GM18909 (cell line): ENCODE data around the gene DNAH11.

Source experiments
- ATAC-seq: cut with Tn5 transposase; IDR thresholded peaks from one replicate; pipeline ENCODE4 v1.9.1; 2021; ENCODE audit warnings: mild to moderate bottlenecking; ENCODE audit not compliant: unreplicated experiment, poor library complexity

Gene DNAH11

DNA sequence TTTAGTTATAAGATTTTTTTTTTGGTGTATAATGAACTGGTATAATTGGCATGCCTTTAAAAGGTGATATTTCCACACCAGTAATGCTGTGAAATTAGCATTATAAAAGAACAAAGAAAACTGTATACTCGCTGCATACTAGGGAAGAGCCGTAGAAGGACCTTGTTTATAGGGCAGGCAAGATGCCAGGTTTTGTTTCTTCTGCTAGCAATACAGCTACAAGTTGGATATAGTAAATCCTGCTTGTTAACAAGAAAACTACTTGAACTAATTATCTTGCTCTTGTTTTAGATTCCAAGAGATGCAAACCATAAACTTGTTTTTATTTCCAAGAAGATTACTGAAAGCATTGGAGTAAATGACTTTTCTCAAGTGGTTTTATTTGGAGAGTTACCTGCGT is 1.9 kb downstream of the DNAH11 start:
- no peak for ATAC-seq

DNA sequence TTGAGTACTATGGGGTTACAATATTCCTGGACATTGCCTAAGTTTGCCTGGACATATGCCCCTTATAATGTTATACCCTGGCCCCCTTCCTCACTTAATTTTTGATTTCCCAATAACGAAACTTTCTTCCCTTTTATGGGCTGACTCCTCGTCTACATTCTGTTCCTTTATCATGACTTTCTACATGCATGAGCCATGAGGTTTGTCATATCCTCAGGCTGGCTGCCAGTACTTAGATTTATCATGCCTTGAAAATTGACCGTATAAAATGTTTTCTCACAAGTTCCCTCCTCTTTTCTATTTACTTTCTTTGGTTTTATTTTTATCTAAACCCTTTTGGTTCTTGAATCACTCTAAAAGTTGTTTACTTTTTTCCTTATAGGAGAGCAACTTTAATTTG is 4.7 kb downstream of the DNAH11 start:
- ATAC-seq = no peak

DNA sequence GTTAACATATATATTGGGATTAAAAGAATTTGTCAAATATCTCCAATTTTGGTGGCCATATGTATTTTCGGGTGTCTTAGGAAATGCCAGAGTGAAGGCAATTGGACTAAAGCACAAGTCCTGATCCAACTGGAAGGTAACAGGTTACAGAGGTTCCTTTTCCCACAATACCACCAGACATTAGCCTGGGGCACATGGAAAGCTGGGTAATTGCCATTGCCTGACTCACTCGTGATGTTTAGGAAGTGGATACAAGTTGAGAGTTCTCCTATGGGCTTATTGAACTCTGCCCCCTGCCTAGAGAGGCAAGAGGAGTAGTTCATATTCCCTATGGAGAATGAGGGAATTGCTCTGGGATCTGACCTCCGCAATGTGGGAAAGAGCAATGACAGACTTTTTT is 5.7 kb downstream of the DNAH11 start:
- ATAC-seq = no peak

DNA sequence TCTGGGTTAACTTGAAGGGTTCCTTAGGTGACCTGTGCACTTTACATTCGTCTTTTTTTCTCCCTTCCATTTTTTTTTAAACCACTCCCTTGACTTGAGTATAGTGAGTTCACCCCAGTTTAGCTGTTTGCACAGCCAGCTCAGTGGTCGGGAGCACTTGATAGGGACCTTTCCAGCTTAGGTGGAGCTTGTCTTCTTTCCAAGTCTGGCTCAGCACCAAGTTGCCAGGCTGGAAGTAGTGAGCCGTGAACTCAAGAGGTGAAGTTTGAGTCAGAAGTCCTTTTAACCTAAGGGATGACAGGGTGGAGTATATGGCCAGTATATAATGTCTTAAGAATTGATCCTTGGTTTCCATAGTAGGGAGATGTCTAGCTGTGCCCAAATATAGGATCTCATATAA is 7.2 kb downstream of the DNAH11 start:
- ATAC-seq = no peak

DNA sequence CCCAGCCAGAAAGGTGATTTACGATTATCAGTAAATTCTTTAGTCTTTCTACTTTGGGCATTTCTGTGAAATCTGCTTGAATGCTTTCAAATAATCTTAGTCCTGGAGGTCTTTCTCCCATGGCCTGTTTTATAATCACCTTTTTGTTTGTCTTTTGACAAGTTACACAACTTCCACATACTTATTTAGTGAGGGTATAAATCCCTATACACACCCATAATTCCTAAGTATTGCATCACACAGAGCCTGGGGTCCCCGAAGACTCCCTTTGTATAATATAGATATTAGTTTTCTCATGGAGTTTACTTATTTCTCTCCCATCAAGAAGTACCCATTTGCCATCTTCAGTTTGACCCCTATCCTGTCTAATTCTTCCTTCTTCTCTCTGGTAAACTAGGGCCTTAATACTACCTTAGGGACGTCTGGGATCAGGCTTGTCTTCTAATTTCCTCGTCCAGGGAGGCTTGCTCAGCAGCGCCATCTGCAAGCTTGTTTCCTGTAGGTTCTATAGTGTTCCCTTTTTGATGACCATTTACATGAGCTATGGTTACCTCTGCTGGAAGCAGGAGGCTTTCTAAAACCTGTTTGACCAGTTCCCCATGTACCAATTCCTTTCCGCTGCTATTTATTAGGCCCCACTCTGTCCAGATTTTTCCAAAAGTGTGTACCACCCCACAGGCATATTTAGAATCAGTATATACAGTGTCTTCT is 8.1 kb downstream of the DNAH11 start:
- ATAC-seq = no peak

DNA sequence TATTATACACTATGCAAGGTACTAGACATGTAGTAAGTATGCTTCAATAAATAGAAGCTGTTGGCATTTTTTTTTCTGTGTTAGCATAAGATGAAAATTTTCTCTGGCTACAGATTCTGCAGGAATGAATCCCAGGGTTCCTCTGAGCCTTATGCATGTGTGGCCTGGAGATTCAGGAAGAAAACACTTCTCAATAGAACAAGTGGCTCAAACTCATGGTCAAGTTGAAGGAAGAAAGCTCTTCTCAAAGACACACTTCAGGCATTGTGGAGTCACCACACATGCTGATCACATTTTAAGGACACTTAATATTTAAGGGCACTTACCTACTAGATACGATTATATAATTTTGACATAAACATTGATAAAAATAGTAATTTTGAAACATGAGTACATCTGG is 19.5 kb downstream of the DNAH11 start:
- ATAC-seq = no peak

DNA sequence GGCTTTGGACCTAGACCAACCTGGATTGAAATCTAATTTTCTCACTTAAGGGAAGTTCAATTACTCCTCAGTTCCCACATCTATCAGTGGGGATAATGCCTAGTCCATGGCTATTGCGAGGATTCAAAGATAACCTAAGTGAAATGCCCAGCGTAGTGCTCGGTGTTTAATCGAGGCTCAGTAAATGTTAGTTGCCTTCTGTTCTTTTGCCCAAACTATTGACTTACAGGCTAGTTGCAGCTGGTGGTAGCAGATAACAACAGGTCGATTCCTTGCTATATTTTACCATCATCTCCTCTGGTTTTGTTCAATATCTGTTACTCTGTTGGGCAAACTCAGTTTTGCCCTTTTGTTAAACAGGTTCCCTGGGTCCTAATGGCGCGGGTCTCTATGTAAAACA is 22.8 kb downstream of the DNAH11 start:
- ATAC-seq = no peak

DNA sequence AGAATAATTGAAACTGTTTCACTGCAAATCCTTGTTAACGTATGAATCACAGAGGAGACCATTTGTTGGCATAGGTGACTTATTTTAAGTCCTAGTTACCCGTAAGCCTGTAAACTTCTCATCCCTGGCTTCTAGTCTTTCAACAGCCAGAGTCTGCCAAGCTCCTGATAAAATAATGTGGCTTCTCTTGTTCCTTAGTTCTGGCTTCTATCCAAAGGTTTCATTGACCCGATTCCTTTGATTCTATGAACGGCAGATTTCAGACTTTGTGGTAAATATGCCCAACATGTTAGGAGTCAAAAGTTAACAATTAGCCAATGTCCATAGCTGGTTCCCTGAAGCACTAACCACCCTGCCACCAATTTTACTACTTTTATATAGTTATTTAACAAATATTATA is 23.3 kb downstream of the DNAH11 start:
- ATAC-seq = no peak

DNA sequence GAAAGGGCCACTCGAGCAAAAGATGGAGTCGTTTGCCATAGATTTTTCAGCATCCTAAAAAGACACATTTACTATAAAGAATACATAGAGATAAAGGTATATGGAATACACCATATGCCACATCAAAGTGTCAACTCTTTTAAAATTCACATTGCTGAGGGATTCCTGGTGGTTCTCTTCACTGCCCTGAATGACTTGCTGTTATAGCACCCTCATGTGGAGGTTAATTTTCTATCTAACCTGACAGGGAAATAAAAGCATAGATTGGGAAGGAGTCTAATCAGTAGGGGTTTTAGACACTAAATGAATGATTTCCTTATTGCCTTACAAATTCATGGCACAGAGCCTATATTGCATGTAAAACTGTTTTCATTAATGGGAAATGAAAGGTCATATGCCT is 25.9 kb downstream of the DNAH11 start:
- ATAC-seq = no peak

DNA sequence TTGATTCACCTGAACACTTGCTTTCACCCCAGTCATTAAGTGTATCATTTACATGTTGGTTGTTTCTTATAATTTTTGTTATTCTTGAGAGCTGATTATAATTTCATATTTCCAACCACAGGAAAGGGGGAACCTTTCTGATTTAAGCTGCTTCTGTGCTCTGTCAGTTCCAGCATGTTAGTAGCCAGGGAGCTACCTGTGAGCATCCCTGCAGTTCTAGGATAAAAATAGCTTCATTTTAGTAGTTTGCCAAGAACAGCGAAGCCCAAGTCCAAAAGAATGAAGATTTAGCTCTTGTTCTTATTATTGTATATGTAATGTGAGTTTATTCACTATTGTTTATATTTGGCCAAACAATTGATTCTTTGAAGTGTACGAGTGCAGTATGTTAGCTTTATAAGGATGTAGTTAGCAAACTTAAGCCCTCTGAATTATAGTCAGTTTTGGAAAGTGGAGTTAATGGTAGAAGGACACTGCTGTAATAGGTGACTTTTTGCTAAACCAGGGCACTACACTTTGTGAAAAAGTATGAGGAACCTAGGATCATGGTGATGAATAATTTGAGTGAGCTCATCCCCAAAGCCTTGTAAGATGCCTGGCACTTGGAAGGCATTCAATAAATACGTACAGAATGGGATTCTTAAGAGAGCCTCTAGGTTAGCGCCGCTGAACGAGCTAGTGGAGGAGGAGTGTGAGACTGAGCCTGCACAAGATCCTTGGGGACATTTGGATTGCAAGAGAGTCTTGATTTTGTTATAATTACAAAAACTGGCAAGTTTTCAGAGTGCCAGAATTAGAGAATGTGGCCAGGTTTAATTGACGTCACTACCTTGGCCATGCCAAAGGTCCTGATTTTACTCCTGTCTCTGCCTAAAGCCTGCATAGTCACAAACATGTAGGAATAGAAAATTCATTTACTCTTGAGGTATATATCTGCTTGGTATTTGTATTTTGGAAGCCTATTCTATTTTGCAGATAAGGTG is 29.8 kb downstream of the DNAH11 start:
- ATAC-seq = no peak

DNA sequence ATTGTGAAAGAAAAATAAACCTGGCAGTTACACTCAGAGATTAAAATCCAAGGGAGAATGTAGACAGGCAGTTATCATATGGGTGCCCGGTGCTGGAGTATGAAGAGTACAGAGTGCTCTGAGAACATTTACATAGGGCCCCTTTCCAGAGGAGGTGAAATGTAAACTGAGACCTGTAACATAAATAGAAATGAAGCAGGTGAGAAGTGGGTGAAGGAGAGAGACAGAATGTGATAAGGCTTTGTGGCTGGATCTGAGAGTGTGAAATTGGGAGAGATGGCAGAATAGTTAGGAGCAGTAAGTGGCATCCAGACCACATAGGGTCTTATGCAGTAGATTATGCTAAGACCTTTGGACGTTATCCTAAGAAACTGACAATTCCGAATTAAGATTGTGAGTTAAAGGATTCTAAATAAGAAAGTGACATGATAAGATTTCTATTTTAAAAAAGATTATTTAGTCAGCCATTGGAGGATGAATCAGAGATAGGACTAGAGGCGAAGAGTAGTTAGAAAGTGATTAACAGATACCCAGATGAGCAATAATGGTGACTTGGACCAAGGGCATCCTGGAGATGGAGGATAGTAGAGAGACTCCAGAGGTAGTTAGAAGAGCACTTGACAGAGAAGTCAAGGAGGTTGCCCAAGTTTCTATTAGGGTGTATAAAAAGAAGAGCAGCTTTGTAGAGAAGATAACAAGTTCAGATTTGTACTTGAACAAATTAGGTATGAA is 36.7 kb downstream of the DNAH11 start:
- ATAC-seq = no peak

DNA sequence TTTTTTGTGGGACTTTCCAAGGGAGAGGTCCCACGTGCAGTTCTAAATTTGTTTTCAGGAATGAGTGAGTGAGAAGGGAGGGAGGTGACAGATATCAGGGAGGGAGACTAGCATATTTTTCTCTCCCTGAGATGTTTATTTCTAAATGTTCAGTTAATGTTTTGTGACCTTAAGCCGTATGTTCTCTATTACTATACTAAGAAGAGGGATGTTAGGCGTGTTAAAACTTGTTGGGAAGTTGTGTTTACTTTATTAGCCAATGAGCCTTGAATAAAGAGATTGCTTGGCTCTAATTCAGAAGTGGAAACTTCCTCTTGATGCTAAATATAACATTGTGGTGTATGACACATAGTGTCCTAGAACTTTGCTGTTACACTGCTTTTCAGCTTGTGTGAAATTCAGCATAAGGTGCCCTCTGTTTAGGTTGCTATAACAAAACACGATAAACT is 37.3 kb downstream of the DNAH11 start:
- ATAC-seq = peak; percentile 48

DNA sequence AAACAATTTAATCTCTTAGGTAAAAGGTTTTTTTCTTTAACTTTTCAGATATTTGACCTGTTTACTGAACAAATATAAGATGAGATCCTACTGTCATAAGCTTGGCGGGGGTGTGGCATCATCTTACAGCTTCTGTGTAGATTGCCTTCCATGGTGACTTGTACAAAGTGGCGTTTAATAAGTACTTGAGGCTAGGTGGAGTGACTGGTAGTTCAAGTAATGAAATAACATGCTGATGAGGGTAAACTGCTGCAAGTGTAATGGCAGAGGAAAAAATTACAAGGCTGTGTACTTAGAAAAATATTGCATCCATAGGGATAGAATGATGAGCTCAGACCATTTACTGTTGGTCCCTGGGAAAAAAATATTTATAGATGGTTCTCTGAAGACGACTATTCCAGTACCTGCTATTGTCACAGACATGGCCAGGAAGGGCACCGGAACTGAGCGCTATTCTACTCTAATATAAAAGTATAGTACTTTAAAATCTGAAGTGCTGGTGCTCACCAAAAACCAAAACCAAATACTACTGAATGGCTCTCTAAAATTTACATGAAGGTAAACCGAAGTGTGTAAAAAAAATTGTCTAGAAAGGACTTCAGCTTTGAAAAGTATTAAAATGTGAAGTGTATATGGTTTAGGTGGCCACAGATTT is 42.4 kb downstream of the DNAH11 start:
- ATAC-seq = no peak

DNA sequence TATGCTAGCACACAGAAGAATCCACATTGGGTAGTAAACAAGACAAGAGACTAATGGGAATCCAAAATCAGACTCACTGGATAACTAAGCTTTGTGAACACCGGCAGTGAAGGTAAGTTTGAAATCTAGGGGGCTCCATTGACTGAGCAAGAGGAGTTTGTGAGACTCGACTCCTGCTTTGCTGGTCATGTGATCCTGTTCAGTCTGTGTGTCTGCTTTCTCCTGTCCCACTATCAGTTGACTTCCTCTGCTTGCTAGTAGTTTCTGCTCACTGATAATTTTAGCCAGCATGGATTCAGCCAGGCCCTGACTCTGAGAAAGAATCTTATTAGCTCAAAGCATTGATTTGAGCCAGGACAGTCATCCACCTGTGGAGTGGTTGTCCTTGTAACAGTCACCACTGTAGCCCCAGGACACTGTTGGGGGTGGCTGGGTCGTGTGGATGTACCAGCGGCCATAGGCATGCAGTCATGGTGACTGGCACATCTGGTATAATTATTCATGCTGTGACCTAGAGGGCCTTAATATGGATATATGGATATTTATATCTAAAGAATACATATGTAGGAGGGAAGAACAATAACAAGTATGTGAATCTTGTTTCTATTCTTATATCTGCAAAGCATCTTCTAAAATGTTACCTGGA is 44.4 kb downstream of the DNAH11 start:
- no peak for ATAC-seq

DNA sequence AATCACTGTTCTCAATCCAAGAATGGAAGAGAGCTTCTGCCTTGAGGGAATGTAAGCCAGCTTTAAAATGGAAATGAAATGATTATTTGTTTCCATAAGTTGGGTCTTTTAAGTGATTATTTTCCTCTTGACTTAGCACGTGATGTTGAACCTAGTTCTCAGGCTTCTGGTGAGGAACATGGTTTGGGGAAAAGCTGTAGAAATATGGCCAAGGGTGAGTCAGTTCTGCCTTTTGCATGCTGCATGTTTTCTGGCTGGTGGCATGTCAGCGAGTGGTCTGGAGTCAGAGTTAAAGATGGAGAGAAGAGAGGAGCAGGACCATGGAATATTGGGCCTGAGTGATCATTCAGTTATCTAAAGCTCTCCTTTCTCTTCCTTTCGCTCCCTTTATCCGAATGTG is 54.0 kb downstream of the DNAH11 start:
- ATAC-seq = no peak

DNA sequence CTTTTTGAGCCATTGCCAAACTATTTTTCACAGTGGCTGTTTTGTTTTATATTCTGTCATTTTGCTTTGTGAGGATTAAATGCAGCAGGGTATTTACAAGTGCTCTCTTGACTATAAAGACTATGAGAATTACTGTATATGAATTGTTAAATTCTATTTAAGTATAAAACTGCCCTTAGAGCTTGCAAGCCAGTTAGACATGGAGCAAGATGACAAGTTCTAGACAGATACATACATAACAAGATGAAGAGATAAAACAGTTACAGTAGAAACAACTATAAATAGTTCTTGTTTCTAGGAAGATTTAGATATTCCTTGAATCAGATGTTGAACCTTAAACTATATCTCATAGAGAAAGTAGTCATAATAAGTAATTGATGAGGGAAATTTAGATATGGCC is 60.6 kb downstream of the DNAH11 start:
- no peak for ATAC-seq

DNA sequence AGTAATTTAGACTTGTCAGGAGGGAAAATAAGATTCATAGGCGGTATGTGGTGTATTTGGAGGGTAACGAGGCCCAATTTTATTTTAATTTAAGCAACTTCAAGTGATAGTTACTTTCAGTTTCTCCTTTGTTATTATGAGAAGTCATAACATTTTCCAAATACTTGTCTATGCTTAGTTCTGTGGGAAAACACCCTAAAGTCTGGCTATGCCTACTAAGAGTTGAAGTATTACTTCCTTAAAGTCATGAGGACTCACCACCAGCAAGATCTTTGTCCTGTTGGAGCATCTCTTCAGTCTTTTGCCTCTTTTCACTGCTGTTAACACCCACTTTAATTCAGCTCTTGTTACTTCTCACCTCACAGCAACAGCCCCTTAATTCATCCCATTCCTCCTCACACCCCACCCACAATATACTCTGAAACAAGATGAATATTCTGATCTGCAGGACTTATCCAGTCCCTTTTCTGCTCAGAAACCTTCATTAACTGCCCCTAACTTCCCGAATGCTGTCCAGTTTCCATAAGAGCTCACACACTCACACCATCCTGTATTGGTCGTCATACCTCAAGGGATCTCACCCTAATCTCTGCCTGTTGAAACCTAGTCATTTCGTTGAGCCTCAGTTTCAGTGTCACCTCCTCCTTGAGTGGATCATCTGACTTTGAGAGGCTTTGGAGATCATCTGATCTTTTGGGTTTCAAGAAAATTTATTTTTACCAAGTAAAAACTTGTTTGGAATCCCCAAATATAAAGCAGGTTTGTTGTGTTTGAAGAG is 61.3 kb downstream of the DNAH11 start:
- no peak for ATAC-seq

DNA sequence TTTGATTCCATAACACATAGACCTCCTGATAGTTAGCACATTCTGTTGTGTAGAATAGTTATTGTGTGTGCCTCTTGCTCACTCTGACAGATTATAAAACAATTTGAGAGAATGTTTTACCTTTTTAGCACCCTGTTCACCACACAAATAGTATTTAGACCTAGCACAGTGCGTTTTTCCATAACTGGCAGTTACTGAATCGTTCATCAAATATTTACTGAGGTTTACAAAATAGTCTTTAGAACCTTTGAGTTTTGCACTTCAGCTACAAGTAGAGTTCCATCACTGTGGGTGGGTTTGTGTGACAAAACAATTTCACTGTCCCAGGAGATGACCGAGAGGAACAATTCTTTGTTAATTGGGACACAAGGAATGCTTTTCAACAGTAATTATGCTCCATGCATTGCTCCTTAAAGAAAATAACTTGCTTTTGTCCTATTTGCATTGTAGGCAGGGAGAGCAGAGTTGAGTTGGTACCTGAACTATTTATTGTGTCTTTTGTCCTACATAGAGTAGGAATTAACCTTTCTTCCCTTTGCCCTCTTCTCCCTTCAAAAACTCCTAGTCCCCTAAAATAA is 62.3 kb downstream of the DNAH11 start:
- no peak for ATAC-seq

DNA sequence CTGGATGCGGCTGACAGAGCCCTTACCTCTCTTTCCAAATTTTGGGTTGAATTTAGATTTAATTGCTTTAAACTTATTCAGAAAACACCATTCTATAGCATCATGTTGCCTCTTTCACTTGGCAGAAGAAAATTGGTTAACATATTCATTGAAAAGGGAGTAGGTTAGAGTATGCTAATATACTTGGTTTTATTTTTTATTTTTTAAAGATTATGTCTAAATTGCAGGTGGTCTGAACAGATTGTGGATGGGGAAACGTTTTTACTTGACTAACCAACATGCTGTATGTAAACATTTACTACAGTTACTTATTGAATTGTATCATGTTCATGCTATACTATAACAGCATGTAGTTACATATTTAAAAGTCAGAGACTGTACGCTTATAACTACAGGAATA is 65.6 kb downstream of the DNAH11 start:
- no peak for ATAC-seq
